HCT116 (cell line): ENCODE results near the gene ACTL10. TPM values are rescaled to one million over a fixed set of nuclear protein-coding genes. Genes with fewer than 3 reads are reported as not detected.
A peak's percentile ranks its signal among the peaks of the same experiment; 100 is the strongest.

Experiments used
- ATAC-seq: fragments of 200-7000 bp; cut with Tn5 transposase; 2 replicates; pipeline ENCODE4 v1.9.1; 2020; ENCODE audit warnings: mild to moderate bottlenecking, moderate library complexity
- BruUV-seq: library from RNA; stranded (reverse); fragments of 400-500 nt; replicated peaks from 2 replicates; lab custom pipeline; 2021; lab: Mats Ljungman, UMichigan
- CTCF ChIA-PET: fragments of 300-600 bp; sonication (Branson Sonifier 250); formaldehyde crosslinking; loops from one replicate; lab custom pipeline; 2021; ENCODE audit warnings: antibody characterized with exemption; lab: Charles Lee
- POLR2A ChIA-PET: fragments of 300-600, 350-600 bp; sonication (Branson Sonifier 250); formaldehyde crosslinking; loops from one replicate; lab custom pipeline; 2021; ENCODE audit warnings: antibody characterized with exemption; lab: Charles Lee
- RAD21 ChIA-PET, 2 experiments: fragments of 300-600 bp; sonication (Branson Sonifier 250); formaldehyde crosslinking; loops; one replicate each; lab custom pipeline; 2023; ENCODE audit warnings: low total read pairs in 2 of 2; ENCODE audit not compliant: uncharacterized antibody in 2 of 2, unreplicated experiment in 2 of 2, low non-redundant PET in 1 of 2; lab: Charles Lee
- DNase-seq: peaks from one replicate; pipeline ENCODE4 v3.0.0-alpha.2; 2010; ENCODE audit warnings: low read depth, low spot score
- H2AFZ ChIP-seq: fragments of 200-600 bp; shearing (Covaris generic), sonication (generic); 2 replicates; pipeline ENCODE4 v1.6.1; 2017; ENCODE audit warnings: low read depth, mixed run types, mixed read lengths, antibody characterized with exemption, low read length; ENCODE audit not compliant: poor library complexity, severe bottlenecking
- H3K27ac ChIP-seq: 2 replicates; pipeline ENCODE4 v1.5.1; 2012; ENCODE audit warnings: low read depth, low read length
- H3K27me3 ChIP-seq: fragments of 200-600 bp; sonication (generic); 2 replicates; pipeline ENCODE4 v1.6.1; 2016; ENCODE audit warnings: mixed run types, low read length, mixed read lengths; ENCODE audit not compliant: insufficient read depth
- H3K36me3 ChIP-seq, 2 experiments: fragments of 200-500 bp in 1 of 2; fragments of 200-600 bp in 1 of 2; sonication (Bioruptor generic) in 1 of 2; sonication (generic) in 1 of 2; 2 replicates each; pipeline versions ENCODE4 v1.5.1 to v1.6.1; 2014 to 2016; ENCODE audit warnings: low read length in 2 of 2, inconsistent platforms in 1 of 2, mixed read lengths in 1 of 2, mixed run types in 1 of 2; ENCODE audit not compliant: insufficient read depth in 2 of 2, control insufficient read depth in 1 of 2
- H3K4me1 ChIP-seq, 2 experiments: fragments of 200-600 bp in 1 of 2; sonication (generic) in 1 of 2; 2 replicates each; pipeline versions ENCODE4 v1.5.1 to v1.6.1; 2012 to 2017; ENCODE audit warnings: low read length in 2 of 2, inconsistent platforms in 1 of 2, mild to moderate bottlenecking in 1 of 2, mixed read lengths in 1 of 2, mixed run types in 1 of 2, moderate library complexity in 1 of 2; ENCODE audit not compliant: insufficient read depth in 2 of 2, control insufficient read depth in 1 of 2
- H3K4me2 ChIP-seq: fragments of 200-600 bp; sonication (generic); 2 replicates; pipeline ENCODE4 v1.6.1; 2017; ENCODE audit warnings: mixed run types, low read length, mixed read lengths
- H3K4me3 ChIP-seq, 2 experiments: fragments of 200-600 bp in 1 of 2; sonication (generic) in 1 of 2; replicated peaks in 1 of 2; 2 replicates each; pipeline ENCODE4 v1.5.1; 2011 to 2016; ENCODE audit warnings: low read length in 2 of 2, control low read depth in 1 of 2, low read depth in 1 of 2, mild to moderate bottlenecking in 1 of 2, mixed read lengths in 1 of 2, mixed run types in 1 of 2
- H3K79me2 ChIP-seq: fragments of 200-600 bp; sonication (generic); 2 replicates; pipeline ENCODE4 v1.6.1; 2017; ENCODE audit warnings: mild to moderate bottlenecking, mixed run types, low read length, moderate library complexity, mixed read lengths; ENCODE audit not compliant: insufficient read depth
- H3K9ac ChIP-seq: fragments of 200-600 bp; sonication (generic); 2 replicates; pipeline ENCODE4 v1.6.1; 2016; ENCODE audit warnings: low read length, mixed read lengths
- H3K9me2 ChIP-seq: fragments of 200-600 bp; sonication (generic), shearing (Covaris generic); 2 replicates; pipeline ENCODE4 v1.6.1; 2017; ENCODE audit warnings: mixed run types, mild to moderate bottlenecking, moderate library complexity; ENCODE audit not compliant: insufficient read depth
- H3K9me3 ChIP-seq, 2 experiments: fragments of 200-500 bp in 1 of 2; fragments of 200-600 bp in 1 of 2; sonication (Bioruptor generic) in 1 of 2; sonication (generic) in 1 of 2; 2 replicates each; pipeline ENCODE4 v1.6.1; 2014 to 2017; ENCODE audit warnings: low read length in 2 of 2, mixed read lengths in 2 of 2, inconsistent platforms in 1 of 2, low read depth in 1 of 2, mild to moderate bottlenecking in 1 of 2, mixed run types in 1 of 2, moderate library complexity in 1 of 2; ENCODE audit not compliant: control insufficient read depth in 1 of 2, insufficient read depth in 1 of 2
- H4K20me1 ChIP-seq: fragments of 200-600 bp; sonication (generic), shearing (Covaris generic); 2 replicates; pipeline ENCODE4 v1.6.1; 2017; ENCODE audit warnings: mixed run types, mild to moderate bottlenecking, moderate library complexity; ENCODE audit not compliant: insufficient read depth
- CBX3 ChIP-seq: IDR thresholded peaks from 2 replicates; pipeline ENCODE4 v1.6.1; 2012; ENCODE audit warnings: low read depth
- CEBPB ChIP-seq: IDR thresholded peaks from 2 replicates; pipeline ENCODE4 v1.6.1; 2012; ENCODE audit warnings: low read depth
- ELF1 ChIP-seq: IDR thresholded peaks from 2 replicates; pipeline ENCODE4 v1.6.1; 2012; ENCODE audit warnings: low read depth, borderline replicate concordance
- EZH2phosphoT487 ChIP-seq: fragments of 200-600 bp; IDR thresholded peaks from 2 replicates; pipeline ENCODE4 v1.6.1; 2018; ENCODE audit warnings: antibody characterized with exemption, borderline replicate concordance
- POLR2AphosphoS5 ChIP-seq: IDR thresholded peaks from 2 replicates; pipeline ENCODE4 v1.6.1; 2011; ENCODE audit warnings: mild to moderate bottlenecking, low read depth, low read length, moderate library complexity
- SP1 ChIP-seq: IDR thresholded peaks from 2 replicates; pipeline ENCODE4 v1.6.1; 2012; ENCODE audit warnings: low read depth
- TCF7L2 ChIP-seq: IDR thresholded peaks from 2 replicates; pipeline ENCODE4 v1.7.0; 2011; ENCODE audit warnings: borderline replicate concordance, inconsistent platforms; ENCODE audit not compliant: insufficient read depth, insufficient read length; ENCODE audit errors: extremely low read depth
- YY1 ChIP-seq: IDR thresholded peaks from 2 replicates; pipeline ENCODE4 v1.6.1; 2011; ENCODE audit warnings: low read length, low read depth, moderate library complexity, mild to moderate bottlenecking; ENCODE audit not compliant: insufficient replicate concordance; ENCODE audit errors: extremely low read depth
- intact Hi-C: fragments of 100-400 bp; cut with micrococcal nuclease; formaldehyde crosslinking; loops from 2 replicates; pipeline ENCODE4 v1.10.0; 2022
- total RNA-seq: library from RNA; stranded (reverse); gene quantifications from one replicate; pipeline ENCODE4 v1.2.1, GENCODE V29; 2021; ENCODE audit not compliant: unreplicated experiment
- TF ChIP-seq, protein P1 (sequence below): IDR thresholded peaks from 2 replicates; pipeline ENCODE4 v1.6.1; 2012
- TF ChIP-seq, protein P2 (sequence below): IDR thresholded peaks from 2 replicates; pipeline ENCODE4 v1.6.1; 2012; ENCODE audit warnings: low read depth
- TF ChIP-seq, protein P3 (sequence below), 3 experiments: fragments of 200-600 bp in 1 of 3; sonication (generic) in 1 of 3; IDR thresholded peaks in 2 of 3; conservative IDR thresholded peaks in 1 of 3; 2 replicates each; pipeline ENCODE4 v1.5.1; 2012 to 2017; ENCODE audit warnings: low read depth in 2 of 3, low read length in 2 of 3, antibody characterized with exemption in 1 of 3, borderline replicate concordance in 1 of 3, control low read depth in 1 of 3, mild to moderate bottlenecking in 1 of 3, mixed read lengths in 1 of 3, mixed run types in 1 of 3, moderate library complexity in 1 of 3; ENCODE audit not compliant: insufficient read depth in 1 of 3

ACTL10 gene
- total RNA-seq, 1 experiment from 2014 or later, result 0.22 TPM

DNA sequence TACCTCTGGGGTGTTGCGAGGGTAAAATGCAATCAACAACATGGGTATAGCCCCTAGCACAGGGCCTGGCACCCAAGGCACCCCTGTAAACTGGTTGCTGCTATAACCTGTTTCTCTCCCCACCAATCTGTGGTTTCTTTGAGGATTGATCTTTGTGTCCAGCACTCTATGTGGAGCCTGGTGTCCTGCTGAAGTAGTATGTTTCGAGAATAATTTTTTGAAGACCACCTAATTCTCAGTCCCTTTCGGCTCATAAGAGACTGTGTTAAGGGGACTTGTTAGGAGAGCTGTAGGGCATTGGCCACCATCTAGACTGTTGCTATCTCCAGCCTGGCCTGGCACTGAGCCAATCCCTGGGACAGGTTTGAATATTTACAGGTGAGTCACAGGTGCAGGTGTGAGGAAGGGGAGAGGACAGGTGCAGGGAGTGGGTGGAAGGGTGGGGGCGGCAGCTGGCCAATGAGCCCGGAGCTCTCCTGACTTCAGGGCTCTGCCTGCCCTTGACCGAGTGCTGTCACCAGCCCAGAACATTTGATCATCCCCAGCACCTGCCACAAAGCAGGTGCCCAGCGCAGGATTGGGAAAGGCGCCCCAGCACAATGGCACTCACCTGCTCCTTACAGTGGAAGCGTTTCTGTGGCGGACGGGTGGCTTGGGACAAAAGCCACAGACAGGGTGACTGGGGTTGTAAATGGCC is 12.7 kb upstream of the ACTL10 start:
- no peak overlapping the region for H3K4me3 ChIP-seq
- H3K9me3 ChIP-seq, result no peaks in the 10 kb centered on the region
- ChIA-PET CTCF (interaction anchor here (1.0 to 2.1 kb wide), 5 partner anchors 10 to 252 kb away, joined by 3 to 13 read pairs (median 6); partner anchors contain the start of gene CDK5RAP1), POLR2A (interaction anchor here (1.5 kb wide), 1 partner anchor 10 kb away, joined by 6 read pairs; no protein-coding TSS in a partner anchor), RAD21 (interaction anchor here (0.6 to 1.1 kb wide), 3 partner anchors 79 to 237 kb away, joined by 3 to 5 read pairs (median 4); no protein-coding TSS in a partner anchor)
- no peak; the same call in 1 of the 2 replicates for TF ChIP-seq POLR2AphosphoS5
- no peak for TF ChIP-seq TCF7L2
- TF ChIP-seq, protein P1, sequence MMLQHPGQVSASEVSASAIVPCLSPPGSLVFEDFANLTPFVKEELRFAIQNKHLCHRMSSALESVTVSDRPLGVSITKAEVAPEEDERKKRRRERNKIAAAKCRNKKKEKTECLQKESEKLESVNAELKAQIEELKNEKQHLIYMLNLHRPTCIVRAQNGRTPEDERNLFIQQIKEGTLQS, result no peak
- no peak for TF ChIP-seq YY1
- H3K4me1 ChIP-seq, result peaks cover 0 to 16% of the 10 kb centered on the region in 2 experiments; a peak in 1 of 4 replicates
- H3K36me3 ChIP-seq, result peaks cover 0 to 3% of the 10 kb centered on the region in 2 experiments; a peak in 1 of 4 replicates
- DNase-seq (no peak), ATAC-seq (peak; percentile 15; the same call in 1 of the 2 replicates)
- TSS peak; percentile 3 for BruUV-seq
- H3K9me2 ChIP-seq, result no peaks in the 10 kb centered on the region
- no peak overlapping the region for H3K27ac ChIP-seq
- H2AFZ ChIP-seq, result no peak overlapping the region
- H3K27me3 ChIP-seq, result no peaks in the 10 kb centered on the region
- H3K79me2 ChIP-seq, result no peaks in the 10 kb centered on the region
- intact Hi-C loops, result loop anchor here (2.0 to 10.0 kb wide), 3 partner anchors 137 to 471 kb away; no protein-coding TSS in a partner anchor
- no peak overlapping the region for H3K9ac ChIP-seq
- no peaks in the 10 kb centered on the region for H4K20me1 ChIP-seq
- no peak overlapping the region for H3K4me2 ChIP-seq

DNA sequence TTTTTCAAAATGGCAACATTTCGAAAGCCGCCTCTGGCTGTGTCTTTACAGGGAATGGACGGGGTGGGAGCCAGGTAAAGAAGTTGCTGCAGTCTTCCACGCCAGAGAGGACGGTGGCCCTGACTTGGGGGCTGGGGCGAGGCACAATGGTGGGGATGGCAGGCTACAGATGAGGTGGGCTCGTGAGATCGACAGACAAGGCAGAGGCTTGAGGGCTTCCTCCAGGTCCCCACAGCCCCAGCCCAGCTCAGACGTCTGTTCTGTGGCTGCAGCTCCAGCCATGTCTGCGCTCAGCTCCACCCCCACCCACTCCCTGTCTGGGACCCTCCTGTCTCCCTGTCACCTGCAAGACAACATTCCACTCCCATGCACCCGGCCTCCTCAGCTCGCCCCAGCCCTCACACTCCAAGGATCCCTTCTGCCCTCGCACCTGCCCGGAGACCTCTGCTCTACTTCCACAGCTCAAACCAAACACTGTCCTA is 12.0 kb upstream of the ACTL10 start:
- no peak overlapping the region for H2AFZ ChIP-seq
- no peaks in the 10 kb centered on the region for H4K20me1 ChIP-seq
- ChIA-PET POLR2A (no interaction called here), RAD21 (no interaction called here), CTCF (interaction anchor here (2.1 kb wide), 1 partner anchor 9 kb away, joined by 13 read pairs; no protein-coding TSS in a partner anchor)
- BruUV-seq, result no TSS peak
- H3K9me2 ChIP-seq, result no peaks in the 10 kb centered on the region
- no peaks in the 10 kb centered on the region for H3K27me3 ChIP-seq
- H3K4me1 ChIP-seq, result peaks cover 0 to 16% of the 10 kb centered on the region in 2 experiments; a peak in 1 of 4 replicates
- H3K9me3 ChIP-seq, result no peaks in the 10 kb centered on the region
- H3K79me2 ChIP-seq, result no peaks in the 10 kb centered on the region
- H3K4me2 ChIP-seq, result no peak overlapping the region
- H3K9ac ChIP-seq, result no peak overlapping the region
- intact Hi-C loops, result loop anchor here (5.0 to 10.0 kb wide), 2 partner anchors 137 to 470 kb away; no protein-coding TSS in a partner anchor
- ATAC-seq, result peak; percentile 3; the same call in 1 of the 2 replicates
- H3K36me3 ChIP-seq, result peaks cover 0 to 3% of the 10 kb centered on the region in 2 experiments; a peak in 1 of 4 replicates
- no peak overlapping the region for H3K4me3 ChIP-seq
- no peak overlapping the region for H3K27ac ChIP-seq
- DNase-seq, result no peak
- no peak for TF ChIP-seq SP1
- TF ChIP-seq ELF1, result no peak
- TF ChIP-seq EZH2phosphoT487, result no peak
- no peak for TF ChIP-seq CEBPB
- TF ChIP-seq, protein P2, sequence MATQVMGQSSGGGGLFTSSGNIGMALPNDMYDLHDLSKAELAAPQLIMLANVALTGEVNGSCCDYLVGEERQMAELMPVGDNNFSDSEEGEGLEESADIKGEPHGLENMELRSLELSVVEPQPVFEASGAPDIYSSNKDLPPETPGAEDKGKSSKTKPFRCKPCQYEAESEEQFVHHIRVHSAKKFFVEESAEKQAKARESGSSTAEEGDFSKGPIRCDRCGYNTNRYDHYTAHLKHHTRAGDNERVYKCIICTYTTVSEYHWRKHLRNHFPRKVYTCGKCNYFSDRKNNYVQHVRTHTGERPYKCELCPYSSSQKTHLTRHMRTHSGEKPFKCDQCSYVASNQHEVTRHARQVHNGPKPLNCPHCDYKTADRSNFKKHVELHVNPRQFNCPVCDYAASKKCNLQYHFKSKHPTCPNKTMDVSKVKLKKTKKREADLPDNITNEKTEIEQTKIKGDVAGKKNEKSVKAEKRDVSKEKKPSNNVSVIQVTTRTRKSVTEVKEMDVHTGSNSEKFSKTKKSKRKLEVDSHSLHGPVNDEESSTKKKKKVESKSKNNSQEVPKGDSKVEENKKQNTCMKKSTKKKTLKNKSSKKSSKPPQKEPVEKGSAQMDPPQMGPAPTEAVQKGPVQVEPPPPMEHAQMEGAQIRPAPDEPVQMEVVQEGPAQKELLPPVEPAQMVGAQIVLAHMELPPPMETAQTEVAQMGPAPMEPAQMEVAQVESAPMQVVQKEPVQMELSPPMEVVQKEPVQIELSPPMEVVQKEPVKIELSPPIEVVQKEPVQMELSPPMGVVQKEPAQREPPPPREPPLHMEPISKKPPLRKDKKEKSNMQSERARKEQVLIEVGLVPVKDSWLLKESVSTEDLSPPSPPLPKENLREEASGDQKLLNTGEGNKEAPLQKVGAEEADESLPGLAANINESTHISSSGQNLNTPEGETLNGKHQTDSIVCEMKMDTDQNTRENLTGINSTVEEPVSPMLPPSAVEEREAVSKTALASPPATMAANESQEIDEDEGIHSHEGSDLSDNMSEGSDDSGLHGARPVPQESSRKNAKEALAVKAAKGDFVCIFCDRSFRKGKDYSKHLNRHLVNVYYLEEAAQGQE, result no peak
- no peak for TF ChIP-seq CBX3
- TF ChIP-seq, protein P3, sequence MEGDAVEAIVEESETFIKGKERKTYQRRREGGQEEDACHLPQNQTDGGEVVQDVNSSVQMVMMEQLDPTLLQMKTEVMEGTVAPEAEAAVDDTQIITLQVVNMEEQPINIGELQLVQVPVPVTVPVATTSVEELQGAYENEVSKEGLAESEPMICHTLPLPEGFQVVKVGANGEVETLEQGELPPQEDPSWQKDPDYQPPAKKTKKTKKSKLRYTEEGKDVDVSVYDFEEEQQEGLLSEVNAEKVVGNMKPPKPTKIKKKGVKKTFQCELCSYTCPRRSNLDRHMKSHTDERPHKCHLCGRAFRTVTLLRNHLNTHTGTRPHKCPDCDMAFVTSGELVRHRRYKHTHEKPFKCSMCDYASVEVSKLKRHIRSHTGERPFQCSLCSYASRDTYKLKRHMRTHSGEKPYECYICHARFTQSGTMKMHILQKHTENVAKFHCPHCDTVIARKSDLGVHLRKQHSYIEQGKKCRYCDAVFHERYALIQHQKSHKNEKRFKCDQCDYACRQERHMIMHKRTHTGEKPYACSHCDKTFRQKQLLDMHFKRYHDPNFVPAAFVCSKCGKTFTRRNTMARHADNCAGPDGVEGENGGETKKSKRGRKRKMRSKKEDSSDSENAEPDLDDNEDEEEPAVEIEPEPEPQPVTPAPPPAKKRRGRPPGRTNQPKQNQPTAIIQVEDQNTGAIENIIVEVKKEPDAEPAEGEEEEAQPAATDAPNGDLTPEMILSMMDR (IDR thresholded peaks at IDR 0.05 in 2 of 3, conservative IDR thresholded peaks at IDR 0.05 in 1 of 3; ENCODE audit: borderline replicate concordance in 1 of 3, insufficient read depth in 1 of 3, low read depth in 2 of 3, low read length in 2 of 3), result no peak
